Transverse colon (tissue), 3 donors: ENCODE data around the gene PRKG1.

Experiments
- CTCF ChIP-seq, 5 experiments: fragments of 200-600 bp in 3 of 5; fragments of 450-650 bp in 2 of 5; sonication (generic) in 3 of 5; IDR thresholded peaks; 1 replicate in 2 of 5; 2 replicates in 3 of 5; pipeline ENCODE4 v1.5.1; 2016 to 2017; ENCODE audit warnings: antibody characterized with exemption in 5 of 5, inconsistent platforms in 3 of 5, mild to moderate bottlenecking in 2 of 5, moderate library complexity in 1 of 5
- EP300 ChIP-seq: sonication (generic); formaldehyde crosslinking; IDR thresholded peaks from one replicate; pipeline ENCODE4 v1.6.1; 2017; ENCODE audit warnings: antibody characterized with exemption, low read depth
- POLR2A ChIP-seq: fragments of 450-650 bp; IDR thresholded peaks from one replicate; pipeline ENCODE4 v1.6.1; 2016; ENCODE audit warnings: antibody characterized with exemption, mild to moderate bottlenecking, moderate library complexity

- TF ChIP-seq CTCF (IDR thresholded peaks at IDR 0.05) (no peak), POLR2A (no peak), EP300 (no peak)
Measured at GRCh38 chr10:51708609-51709008, 634.3 kb downstream of the PRKG1 start.
